Tibial nerve (tissue), 3 donors: ENCODE data around the gene HERC4.

Experiments used
- POLR2A ChIP-seq, 2 donors: fragments of 450-650 bp; IDR thresholded peaks; one replicate each; pipeline ENCODE4 v1.6.1; 2017; ENCODE audit warnings: antibody characterized with exemption in 2 of 2, mild to moderate bottlenecking in 2 of 2, moderate library complexity in 2 of 2
- TF ChIP-seq, protein P1 (sequence below), 5 experiments: fragments of 200-600 bp in 3 of 5; fragments of 450-650 bp in 2 of 5; sonication (generic) in 3 of 5; IDR thresholded peaks; one replicate each; pipeline ENCODE4 v1.5.1; 2016 to 2019; ENCODE audit warnings: antibody characterized with exemption in 5 of 5, mild to moderate bottlenecking in 3 of 5, moderate library complexity in 2 of 5

DNA sequence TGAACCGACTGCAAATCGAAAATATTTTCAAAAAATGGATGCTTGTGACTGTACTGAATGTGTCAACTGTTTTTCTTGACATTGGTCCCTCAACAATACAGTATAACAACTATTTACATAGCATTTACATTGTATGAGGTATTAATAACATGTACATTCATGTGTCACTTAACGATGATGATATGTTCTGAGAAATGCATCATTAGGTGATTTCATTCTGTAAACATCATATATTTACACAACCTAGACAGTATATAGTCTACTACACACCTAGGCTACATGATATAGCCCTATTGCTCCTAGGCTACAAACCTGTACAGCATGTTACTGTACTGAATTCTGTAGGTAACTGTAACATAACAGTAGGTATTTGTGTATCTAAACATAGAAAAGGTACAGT lies 150.9 kb downstream of the HERC4 start:
- TF ChIP-seq, protein P1, sequence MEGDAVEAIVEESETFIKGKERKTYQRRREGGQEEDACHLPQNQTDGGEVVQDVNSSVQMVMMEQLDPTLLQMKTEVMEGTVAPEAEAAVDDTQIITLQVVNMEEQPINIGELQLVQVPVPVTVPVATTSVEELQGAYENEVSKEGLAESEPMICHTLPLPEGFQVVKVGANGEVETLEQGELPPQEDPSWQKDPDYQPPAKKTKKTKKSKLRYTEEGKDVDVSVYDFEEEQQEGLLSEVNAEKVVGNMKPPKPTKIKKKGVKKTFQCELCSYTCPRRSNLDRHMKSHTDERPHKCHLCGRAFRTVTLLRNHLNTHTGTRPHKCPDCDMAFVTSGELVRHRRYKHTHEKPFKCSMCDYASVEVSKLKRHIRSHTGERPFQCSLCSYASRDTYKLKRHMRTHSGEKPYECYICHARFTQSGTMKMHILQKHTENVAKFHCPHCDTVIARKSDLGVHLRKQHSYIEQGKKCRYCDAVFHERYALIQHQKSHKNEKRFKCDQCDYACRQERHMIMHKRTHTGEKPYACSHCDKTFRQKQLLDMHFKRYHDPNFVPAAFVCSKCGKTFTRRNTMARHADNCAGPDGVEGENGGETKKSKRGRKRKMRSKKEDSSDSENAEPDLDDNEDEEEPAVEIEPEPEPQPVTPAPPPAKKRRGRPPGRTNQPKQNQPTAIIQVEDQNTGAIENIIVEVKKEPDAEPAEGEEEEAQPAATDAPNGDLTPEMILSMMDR (IDR thresholded peaks at IDR 0.05), result no peak
- no peak for TF ChIP-seq POLR2A (IDR thresholded peaks at IDR 0.05)
